IPS-15b (cell line): ENCODE data around the gene REG1A.

Source experiments
- H3K27me3 ChIP-seq: one replicate; pipeline ENCODE4 v1.6.1; 2013; ENCODE audit warnings: low read length; ENCODE audit not compliant: control insufficient read depth, insufficient read depth
- H3K36me3 ChIP-seq: one replicate; pipeline ENCODE4 v1.6.1; 2013; ENCODE audit warnings: low read length; ENCODE audit not compliant: control insufficient read depth, insufficient read depth
- H3K4me1 ChIP-seq: one replicate; pipeline ENCODE4 v1.6.1; 2013; ENCODE audit warnings: mild to moderate bottlenecking, low read length; ENCODE audit not compliant: control insufficient read depth, insufficient read depth
- H3K4me3 ChIP-seq: one replicate; pipeline ENCODE4 v1.5.1; 2013; ENCODE audit warnings: low read depth, low read length
- H3K9ac ChIP-seq: one replicate; pipeline ENCODE4 v1.6.1; 2013; ENCODE audit warnings: low read depth, mild to moderate bottlenecking, low read length
- H3K9me3 ChIP-seq: one replicate; pipeline ENCODE4 v1.6.1; 2013; ENCODE audit warnings: mild to moderate bottlenecking, low read length; ENCODE audit not compliant: control insufficient read depth, insufficient read depth

Gene REG1A

GRCh38 chr2:79120194-79120713, at the start of gene REG1A:
REG1A (plus strand) TSS chr2:79120488; CDS start chr2:79120862, 374 bp downstream.
- Histone ChIP-seq H3K4me1 (no peaks in the 10 kb centered on the region), H3K9me3 (no peaks in the 10 kb centered on the region), H3K9ac (no peak within 1 kb of the TSS), H3K4me3 (no peak within 1 kb of the TSS), H3K27me3 (no peaks in the 10 kb centered on the region), H3K36me3 (no peaks in the 10 kb centered on the region)

GRCh38 chr2:79071078-79071477, 49.2 kb upstream of the REG1A start:
- H3K4me3 ChIP-seq: no peak overlapping the region
- H3K9ac ChIP-seq: no peak overlapping the region
- no peaks in the 10 kb centered on the region for H3K36me3 ChIP-seq
- H3K9me3 ChIP-seq: no peaks in the 10 kb centered on the region
- no peaks in the 10 kb centered on the region for H3K4me1 ChIP-seq
- H3K27me3 ChIP-seq: no peaks in the 10 kb centered on the region

DNA sequence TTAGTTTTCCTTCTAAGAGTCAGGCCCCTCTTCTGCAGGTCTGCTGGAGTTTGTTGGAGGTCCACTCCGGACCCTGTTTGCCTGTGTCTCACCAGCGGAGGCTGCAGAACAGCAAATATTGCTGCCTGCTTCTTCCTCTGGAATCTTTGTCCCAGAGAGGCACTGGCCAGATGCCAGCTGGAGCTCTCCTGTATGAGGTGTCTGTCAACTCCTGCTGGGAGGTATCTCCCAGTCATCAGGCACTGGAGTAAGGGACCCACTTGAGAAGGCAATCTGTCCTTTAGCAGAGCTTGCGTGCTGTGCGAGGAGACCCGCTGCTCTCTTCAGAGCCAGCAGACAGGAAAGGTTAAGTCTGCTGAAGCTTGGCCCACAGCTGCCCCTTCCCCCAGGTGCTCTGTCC, 37.3 kb upstream of the REG1A start:
- Histone ChIP-seq H3K4me1 (peaks cover 4% of the 10 kb centered on the region), H3K9ac (no peak overlapping the region), H3K36me3 (no peaks in the 10 kb centered on the region)

DNA sequence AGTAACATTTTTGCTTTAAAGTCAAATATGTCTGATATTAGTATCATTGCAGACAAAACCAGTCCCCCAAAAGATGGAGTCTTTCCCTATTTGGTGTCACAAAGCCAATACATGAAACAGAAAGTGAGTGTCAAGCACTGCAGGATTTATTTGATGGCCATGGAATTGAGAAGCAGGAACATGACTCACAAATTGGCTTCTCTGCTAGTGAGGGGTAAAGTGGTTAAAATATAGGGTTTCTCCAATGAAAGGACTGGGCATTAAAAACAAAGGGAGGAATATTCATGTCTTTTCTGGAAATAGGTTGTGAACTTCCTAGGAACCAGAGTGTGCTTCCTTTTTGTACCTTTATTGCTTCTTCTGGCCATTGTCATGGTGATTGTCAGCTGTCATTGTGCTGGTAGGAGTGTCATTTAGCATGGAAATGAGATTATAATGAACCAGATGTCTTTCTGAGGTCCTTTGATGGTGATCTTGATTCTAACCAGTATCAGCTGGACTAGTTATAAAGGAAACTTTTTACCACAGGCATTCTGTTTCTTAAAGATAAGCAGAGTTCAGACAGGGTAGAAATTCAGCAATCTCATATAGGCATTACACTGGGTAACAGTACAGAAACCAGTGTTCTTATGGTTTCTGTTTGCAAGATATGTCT, 36.6 kb upstream of the REG1A start:
- no peaks in the 10 kb centered on the region for H3K36me3 ChIP-seq
- no peak overlapping the region for H3K4me3 ChIP-seq
- no peaks in the 10 kb centered on the region for H3K27me3 ChIP-seq
- peaks cover 4% of the 10 kb centered on the region for H3K4me1 ChIP-seq
- H3K9ac ChIP-seq: no peak overlapping the region
- no peaks in the 10 kb centered on the region for H3K9me3 ChIP-seq

More for the DNA sequence above, 37.3 kb upstream of the REG1A start:
- Histone ChIP-seq H3K9me3 (no peaks in the 10 kb centered on the region), H3K4me3 (no peak overlapping the region), H3K27me3 (no peaks in the 10 kb centered on the region)

DNA sequence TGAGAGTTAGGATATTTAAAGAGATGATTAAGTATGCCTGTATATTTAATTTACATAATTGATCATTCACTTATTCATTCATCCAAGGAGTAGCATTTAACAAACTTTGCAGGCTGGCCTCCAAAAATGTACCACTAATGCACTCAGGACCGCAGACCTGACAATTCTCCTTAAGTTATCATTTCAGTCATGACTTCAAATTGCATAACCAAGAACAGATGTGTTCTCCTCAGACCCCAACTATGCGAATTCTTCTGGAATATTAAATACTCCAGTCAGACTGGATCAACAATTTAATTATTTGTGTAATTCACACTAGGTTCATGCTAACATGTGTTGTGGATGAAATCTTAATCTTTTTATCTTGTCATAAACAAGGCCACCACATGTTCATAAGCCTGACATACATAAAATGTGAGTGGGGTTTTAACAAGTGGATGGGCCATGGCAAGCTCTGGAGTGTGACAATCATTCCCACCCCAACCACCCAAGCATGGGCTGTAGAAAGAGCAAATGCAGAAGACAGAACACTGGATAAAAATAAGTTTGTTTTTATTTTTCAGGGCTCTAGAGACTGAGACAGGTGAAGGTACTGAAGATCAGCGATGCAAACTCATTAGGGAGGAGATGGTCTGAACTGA, 35.7 kb upstream of the REG1A start:
- Histone ChIP-seq H3K36me3 (no peaks in the 10 kb centered on the region), H3K9me3 (no peaks in the 10 kb centered on the region), H3K4me3 (no peak overlapping the region), H3K9ac (no peak overlapping the region), H3K27me3 (no peaks in the 10 kb centered on the region), H3K4me1 (peaks cover 4% of the 10 kb centered on the region)

DNA sequence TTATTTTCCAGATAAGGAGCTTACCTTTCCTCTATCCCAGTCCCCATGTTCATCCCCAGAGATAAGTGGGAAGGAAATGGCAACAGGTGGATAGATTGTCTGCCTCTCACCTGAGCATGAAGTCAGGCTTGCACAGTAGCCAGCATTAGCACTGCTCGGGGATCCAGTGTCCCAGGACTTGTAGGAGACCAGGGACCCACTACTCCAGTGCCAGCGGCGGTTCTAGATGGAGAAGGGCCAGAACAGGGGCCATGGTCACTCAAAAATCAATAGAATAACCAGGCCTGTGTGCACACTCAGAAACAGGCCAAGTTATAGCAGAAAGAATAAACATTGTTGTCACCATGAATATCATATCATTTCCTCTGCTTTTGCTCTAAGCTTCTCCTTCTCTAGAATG, 34.9 kb upstream of the REG1A start:
- no peak overlapping the region for H3K4me3 ChIP-seq
- peaks cover 4% of the 10 kb centered on the region for H3K4me1 ChIP-seq
- no peaks in the 10 kb centered on the region for H3K36me3 ChIP-seq
- H3K9ac ChIP-seq: no peak overlapping the region
- no peaks in the 10 kb centered on the region for H3K9me3 ChIP-seq
- H3K27me3 ChIP-seq: no peaks in the 10 kb centered on the region

DNA sequence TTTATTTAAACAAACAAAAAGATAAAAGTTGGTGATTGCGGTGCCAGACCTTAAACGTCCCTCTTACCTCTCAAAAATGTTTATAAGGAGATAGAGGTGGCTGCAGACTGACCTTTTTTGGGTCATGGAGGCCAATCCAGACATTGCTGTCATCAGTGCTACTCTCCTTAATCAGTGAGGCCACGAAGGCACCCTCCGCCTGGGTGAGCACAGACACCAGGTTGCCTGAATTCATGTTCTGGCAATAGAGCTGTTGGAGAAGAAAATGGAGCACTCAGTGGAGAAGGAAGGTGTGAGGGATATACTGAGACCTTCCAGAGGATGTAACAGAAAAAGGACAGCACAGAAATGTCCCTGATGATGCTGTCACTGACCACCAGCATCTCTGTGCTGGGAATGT, 34.0 kb upstream of the REG1A start:
- Histone ChIP-seq H3K27me3 (no peaks in the 10 kb centered on the region), H3K36me3 (no peaks in the 10 kb centered on the region), H3K4me1 (peaks cover 4% of the 10 kb centered on the region), H3K4me3 (no peak overlapping the region), H3K9ac (no peak overlapping the region), H3K9me3 (no peaks in the 10 kb centered on the region)

DNA sequence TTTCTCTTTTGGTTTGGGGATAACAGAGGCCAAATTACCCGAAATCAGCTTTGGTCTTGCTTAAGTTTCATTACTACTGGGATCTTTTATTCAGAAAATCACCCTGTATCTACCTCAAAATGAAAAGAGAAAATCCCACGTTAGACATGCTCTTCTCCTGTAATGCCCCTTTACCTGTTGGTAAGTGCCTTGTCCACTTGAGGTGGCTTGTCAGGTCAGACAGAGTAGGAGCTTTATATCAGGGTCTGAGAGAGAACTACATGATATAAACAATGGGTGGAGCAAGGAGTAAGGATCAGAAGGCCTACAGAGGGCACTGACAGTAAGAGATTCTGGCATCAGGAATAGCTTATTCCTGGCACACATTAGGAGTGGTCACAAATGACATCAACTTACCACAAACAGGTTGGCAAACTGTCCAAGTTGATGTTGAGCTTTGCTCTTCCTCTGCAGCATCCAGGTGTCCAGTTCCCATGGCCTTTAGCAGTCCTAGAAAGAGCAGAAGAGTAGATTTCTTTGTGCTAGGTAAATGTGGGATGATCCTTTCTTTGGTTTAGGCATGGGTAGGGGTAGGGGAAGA, 32.4 kb upstream of the REG1A start, which contains the start of gene REG1B:
REG1B (minus strand) TSS at position 209 of the 580 bp plus-strand sequence. CDS start 381 bp downstream, outside the sequence.
- no peaks in the 10 kb centered on the region for H3K27me3 ChIP-seq
- no peak within 1 kb of the TSS for H3K9ac ChIP-seq
- no peaks in the 10 kb centered on the region for H3K9me3 ChIP-seq
- no peaks in the 10 kb centered on the region for H3K36me3 ChIP-seq
- H3K4me1 ChIP-seq: peaks cover 4% of the 10 kb centered on the region
- no peak within 1 kb of the TSS for H3K4me3 ChIP-seq

DNA sequence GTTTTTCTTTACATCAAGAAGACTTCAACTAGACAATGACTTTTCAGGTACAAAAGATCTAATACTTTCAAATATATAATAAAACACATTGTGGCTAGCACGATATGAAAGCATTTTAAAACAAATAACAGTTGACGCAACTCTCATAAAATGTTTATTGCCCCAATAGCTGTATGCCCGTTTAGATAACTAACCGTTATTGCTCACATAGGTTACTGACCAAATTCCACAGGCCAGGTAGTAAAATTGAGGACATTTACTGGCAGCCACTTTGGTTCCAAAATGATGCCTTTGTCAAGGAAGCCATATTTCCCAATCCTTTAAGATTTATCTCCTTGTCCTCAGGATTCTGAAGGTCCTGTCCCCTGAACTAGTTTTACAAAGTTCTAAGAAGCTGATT, 29.6 kb upstream of the REG1A start:
- Histone ChIP-seq H3K36me3 (no peaks in the 10 kb centered on the region), H3K9ac (no peak overlapping the region), H3K27me3 (no peaks in the 10 kb centered on the region), H3K4me1 (no peaks in the 10 kb centered on the region), H3K9me3 (no peaks in the 10 kb centered on the region), H3K4me3 (no peak overlapping the region)

DNA sequence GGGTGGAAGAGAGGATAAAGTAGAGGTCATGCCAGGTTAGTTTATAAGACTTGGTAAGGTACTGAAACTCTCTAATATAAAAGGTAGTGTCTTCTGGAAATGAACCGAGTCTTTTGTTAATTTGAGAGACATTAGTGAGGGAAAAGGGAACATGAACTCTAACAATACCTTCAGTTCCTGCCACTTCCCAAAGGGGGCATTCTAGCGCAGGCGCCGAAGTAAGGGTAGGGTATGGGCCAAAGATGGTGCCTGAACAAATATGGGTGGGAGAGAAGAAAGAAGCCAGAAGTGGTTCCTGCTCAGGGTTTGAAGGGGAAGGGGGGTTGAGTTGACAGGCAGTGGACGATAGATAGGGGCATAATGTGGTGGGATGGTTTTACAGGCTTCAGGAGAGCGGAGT, 22.4 kb upstream of the REG1A start:
- no peak overlapping the region for H3K9ac ChIP-seq
- no peaks in the 10 kb centered on the region for H3K9me3 ChIP-seq
- no peaks in the 10 kb centered on the region for H3K4me1 ChIP-seq
- H3K27me3 ChIP-seq: no peaks in the 10 kb centered on the region
- no peaks in the 10 kb centered on the region for H3K36me3 ChIP-seq
- no peak overlapping the region for H3K4me3 ChIP-seq

DNA sequence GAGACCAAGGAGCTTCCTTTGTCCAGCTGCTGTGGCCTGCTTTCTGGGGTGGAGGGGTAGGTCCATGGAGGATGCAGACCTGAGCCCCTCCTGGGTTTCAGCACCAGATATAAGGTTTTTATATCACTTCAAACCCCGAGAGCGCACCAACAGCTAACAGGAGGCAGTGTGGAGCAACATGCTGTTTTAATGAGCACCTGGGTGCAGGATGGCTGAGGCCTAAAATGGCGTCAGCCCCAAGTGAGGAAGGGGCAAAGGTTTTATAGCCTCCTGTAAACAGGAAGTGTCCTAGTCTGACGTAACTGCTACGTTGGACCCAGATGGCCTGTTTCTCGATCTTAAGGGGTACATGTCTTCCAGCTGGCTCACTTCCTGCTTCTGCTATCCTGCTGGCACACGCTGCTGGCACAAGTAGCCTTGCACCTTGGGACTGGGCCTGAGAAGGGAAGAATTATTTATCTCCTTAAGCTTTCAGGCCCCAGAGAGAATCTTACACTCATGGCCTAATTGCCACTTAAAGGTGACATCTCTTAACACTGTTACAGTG, 21.1 kb upstream of the REG1A start:
- H3K36me3 ChIP-seq: no peaks in the 10 kb centered on the region
- no peak overlapping the region for H3K4me3 ChIP-seq
- no peaks in the 10 kb centered on the region for H3K4me1 ChIP-seq
- H3K9me3 ChIP-seq: no peaks in the 10 kb centered on the region
- no peak overlapping the region for H3K9ac ChIP-seq
- no peaks in the 10 kb centered on the region for H3K27me3 ChIP-seq
